Brain microvascular endothelial cell (primary cell): ENCODE measurements around the gene TTC39B.

Source experiments
- DNase-seq: peaks from one replicate; pipeline ENCODE4 v3.0.0-alpha.2; 2020
- H3K27ac ChIP-seq: fragments of 250-450 bp; sonication (Bioruptor Pico); 2 replicates; pipeline ENCODE4 v1.5.1; 2020; ENCODE audit warnings: mild to moderate bottlenecking, moderate library complexity
- H3K27me3 ChIP-seq: fragments of 250-450 bp; sonication (Bioruptor Pico); replicated peaks from 2 replicates; pipeline ENCODE4 v1.5.1; 2020; ENCODE audit warnings: mild to moderate bottlenecking
- H3K36me3 ChIP-seq: fragments of 250-450 bp; sonication (Bioruptor Pico); replicated peaks from 2 replicates; pipeline ENCODE4 v1.5.1; 2020; ENCODE audit warnings: mild to moderate bottlenecking
- H3K4me3 ChIP-seq: 2 replicates; pipeline ENCODE4 v1.5.1; 2011; ENCODE audit warnings: low read depth, mild to moderate bottlenecking, control low read depth, low read length, moderate library complexity
- CTCF ChIP-seq: IDR thresholded peaks from 2 replicates; pipeline ENCODE4 v1.5.1; 2011; ENCODE audit warnings: low read depth, mild to moderate bottlenecking, moderate library complexity, low read length, control low read depth, inconsistent platforms; ENCODE audit errors: missing control alignments
- in situ Hi-C: cut with HindIII; loops from 2 replicates; pipeline ENCODE4 v1.10.0; 2017; ENCODE audit warnings: low sequenced_read_pairs, low pct_ligation_motif_present

The TTC39B gene

GRCh38 chr9:15256426-15256825 is 50.6 kb downstream of the TTC39B start:
- in situ Hi-C loops, result no loop called here
- H3K36me3 ChIP-seq, result no peaks in the 10 kb centered on the region
- H3K4me3 ChIP-seq, result no peak overlapping the region
- no peak overlapping the region for H3K27ac ChIP-seq
- no peaks in the 10 kb centered on the region for H3K27me3 ChIP-seq
- TF ChIP-seq CTCF, result no peak
- no peak for DNase-seq

GRCh38 chr9:15253786-15254185 is 53.2 kb downstream of the TTC39B start:
- in situ Hi-C loops, result no loop called here
- no peaks in the 10 kb centered on the region for H3K27me3 ChIP-seq
- H3K36me3 ChIP-seq, result no peaks in the 10 kb centered on the region
- no peak overlapping the region for H3K4me3 ChIP-seq
- no peak for DNase-seq
- H3K27ac ChIP-seq, result no peak overlapping the region
- TF ChIP-seq CTCF, result no peak

- no peak overlapping the region for H3K4me3 ChIP-seq
- no peak overlapping the region for H3K27ac ChIP-seq
- no peaks in the 10 kb centered on the region for H3K36me3 ChIP-seq
- H3K27me3 ChIP-seq, result no peaks in the 10 kb centered on the region
- in situ Hi-C loops, result no loop called here
- no peak for TF ChIP-seq CTCF
- peak; percentile 57 for DNase-seq
These were observed 53.8 kb downstream of the TTC39B start for GRCh38 chr9:15253197-15253596.

GRCh38 chr9:15249981-15250380 is 57.0 kb downstream of the TTC39B start:
- H3K27ac ChIP-seq, result peak overlapping the region; percentile 44
- H3K4me3 ChIP-seq, result no peak overlapping the region
- no peak for DNase-seq
- no peaks in the 10 kb centered on the region for H3K36me3 ChIP-seq
- no peak for TF ChIP-seq CTCF
- in situ Hi-C loops, result no loop called here
- H3K27me3 ChIP-seq, result no peaks in the 10 kb centered on the region

- in situ Hi-C loops, result no loop called here
- Histone ChIP-seq H3K27me3 (no peaks in the 10 kb centered on the region), H3K36me3 (no peaks in the 10 kb centered on the region), H3K4me3 (no peak overlapping the region), H3K27ac (peak overlapping the region; percentile 44)
- TF ChIP-seq CTCF, result no peak
- peak; percentile 80 for DNase-seq
These were observed 57.8 kb downstream of the TTC39B start for GRCh38 chr9:15249042-15249818.

GRCh38 chr9:15248621-15249020 is 58.4 kb downstream of the TTC39B start:
- Histone ChIP-seq H3K27ac (peak overlapping the region; percentile 17), H3K4me3 (no peak overlapping the region), H3K27me3 (no peaks in the 10 kb centered on the region), H3K36me3 (no peaks in the 10 kb centered on the region)
- no peak for TF ChIP-seq CTCF
- in situ Hi-C loops, result no loop called here
- no peak for DNase-seq
